Glomerular visceral epithelial cell (primary cell): ENCODE measurements around the gene TEF.
"Not testable (repeated sequence)": the region's sequence is repeated elsewhere in the genome, so short reads cannot be mapped to it uniquely, and the experiment has no call there.

Source experiments
- DNase-seq: peaks from one replicate; pipeline ENCODE4 v3.0.0-alpha.2; 2016; ENCODE audit errors: extremely low spot score

The TEF gene

DNA sequence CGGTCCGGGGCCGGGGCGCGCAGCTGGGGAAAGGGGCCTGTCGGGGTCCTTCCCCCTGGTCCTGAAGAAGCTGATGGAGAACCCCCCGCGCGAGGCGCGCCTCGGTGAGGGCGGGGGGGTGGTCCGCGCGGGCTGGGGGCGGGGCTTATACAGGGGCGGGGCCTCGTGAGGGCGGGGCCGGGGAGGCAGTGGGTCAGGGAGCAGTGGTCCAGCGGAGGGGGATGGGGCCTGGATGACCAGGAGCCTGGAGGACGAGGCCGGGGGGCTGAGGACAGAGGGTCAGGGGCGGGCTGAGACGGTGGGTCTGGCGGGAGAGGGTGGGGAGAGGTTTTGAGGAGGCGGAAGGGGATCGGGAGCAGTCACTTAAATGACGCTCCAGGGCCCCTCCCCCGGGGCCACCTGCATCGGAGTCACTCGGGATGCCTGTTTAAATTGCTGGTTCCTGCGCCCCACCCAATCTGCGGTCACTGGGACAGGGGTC, 396 bp downstream of the TEF start:
- peak; percentile 55 for DNase-seq

DNA sequence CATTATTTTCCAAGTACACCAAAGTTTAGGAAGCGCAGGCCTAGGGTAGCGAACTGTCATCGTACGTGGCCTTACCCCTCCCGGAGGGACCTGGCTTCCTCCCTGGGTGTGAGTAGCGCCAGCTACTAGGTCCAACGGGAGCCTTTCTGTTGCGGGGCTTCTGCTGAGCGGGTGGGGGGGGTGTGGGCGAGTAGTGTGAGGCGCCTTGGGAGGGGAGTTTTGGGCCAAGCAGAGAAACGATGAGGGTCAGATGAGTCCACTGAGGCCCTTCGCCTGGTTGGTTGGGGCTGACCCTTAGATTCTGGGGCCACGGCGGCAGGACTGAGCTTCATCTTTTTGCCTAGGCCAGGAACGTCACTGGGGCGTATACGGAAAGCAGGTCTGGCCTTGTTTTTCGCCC, 868 bp downstream of the TEF start:
- no peak for DNase-seq

DNA sequence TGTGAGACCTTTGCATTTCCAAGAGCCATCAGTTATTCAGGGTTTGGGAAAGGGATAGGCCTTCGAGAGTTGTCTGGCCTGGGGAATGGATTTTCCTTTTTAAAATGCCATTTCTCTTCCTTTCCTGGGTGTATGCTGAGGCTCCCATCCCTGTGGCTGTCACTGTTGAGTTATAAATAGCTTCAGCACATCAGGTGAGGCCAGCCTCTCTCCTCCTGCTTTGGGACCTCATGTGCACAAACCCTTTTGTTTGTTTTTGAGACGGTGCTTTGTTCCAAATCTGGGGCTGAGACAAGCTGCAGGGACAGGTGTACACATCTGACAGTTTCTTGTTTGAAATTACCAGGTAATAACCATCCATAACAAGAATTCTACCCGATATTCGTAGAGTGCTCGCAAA, 1.3 kb downstream of the TEF start:
- no peak for DNase-seq

DNA sequence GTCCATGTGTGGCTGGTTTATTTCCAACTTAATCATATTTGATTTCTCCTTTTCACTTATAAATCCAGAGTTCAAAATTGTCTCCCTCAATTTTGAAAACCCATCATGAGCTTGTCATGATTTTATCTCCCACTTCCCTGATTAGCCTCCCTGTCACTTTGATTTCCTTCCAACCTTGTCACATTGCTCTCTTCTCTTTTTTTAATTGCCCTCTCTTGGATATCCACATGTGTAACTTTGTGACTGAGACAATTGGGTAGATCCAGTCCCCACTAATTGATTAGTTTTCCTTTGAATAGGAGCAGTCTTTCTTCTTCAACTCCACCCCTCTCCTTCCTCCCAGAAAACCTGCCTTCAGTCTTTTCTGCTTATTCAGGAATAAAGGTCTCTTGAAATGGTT, 2.4 kb downstream of the TEF start:
- DNase-seq: no peak

DNA sequence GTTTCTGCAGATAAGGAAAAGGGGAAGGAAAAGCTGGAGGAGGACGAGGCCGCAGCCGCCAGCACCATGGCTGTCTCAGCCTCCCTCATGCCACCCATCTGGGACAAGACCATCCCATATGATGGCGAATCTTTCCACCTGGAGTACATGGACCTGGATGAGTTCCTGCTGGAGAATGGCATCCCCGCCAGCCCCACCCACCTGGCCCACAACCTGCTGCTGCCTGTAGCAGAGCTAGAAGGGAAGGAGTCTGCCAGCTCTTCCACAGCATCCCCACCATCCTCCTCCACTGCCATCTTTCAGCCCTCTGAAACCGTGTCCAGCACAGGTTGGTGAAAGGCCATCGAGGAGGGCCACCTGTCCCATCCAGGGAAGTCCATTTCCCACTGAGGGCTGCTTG, 5.6 kb downstream of the TEF start:
- DNase-seq: no peak

- DNase-seq: no peak
Measured at GRCh38 chr22:41394012-41394356, 12.2 kb downstream of the TEF start.

- no peak for DNase-seq
Measured at GRCh38 chr22:41395531-41396240, 13.9 kb downstream of the TEF start.

DNA sequence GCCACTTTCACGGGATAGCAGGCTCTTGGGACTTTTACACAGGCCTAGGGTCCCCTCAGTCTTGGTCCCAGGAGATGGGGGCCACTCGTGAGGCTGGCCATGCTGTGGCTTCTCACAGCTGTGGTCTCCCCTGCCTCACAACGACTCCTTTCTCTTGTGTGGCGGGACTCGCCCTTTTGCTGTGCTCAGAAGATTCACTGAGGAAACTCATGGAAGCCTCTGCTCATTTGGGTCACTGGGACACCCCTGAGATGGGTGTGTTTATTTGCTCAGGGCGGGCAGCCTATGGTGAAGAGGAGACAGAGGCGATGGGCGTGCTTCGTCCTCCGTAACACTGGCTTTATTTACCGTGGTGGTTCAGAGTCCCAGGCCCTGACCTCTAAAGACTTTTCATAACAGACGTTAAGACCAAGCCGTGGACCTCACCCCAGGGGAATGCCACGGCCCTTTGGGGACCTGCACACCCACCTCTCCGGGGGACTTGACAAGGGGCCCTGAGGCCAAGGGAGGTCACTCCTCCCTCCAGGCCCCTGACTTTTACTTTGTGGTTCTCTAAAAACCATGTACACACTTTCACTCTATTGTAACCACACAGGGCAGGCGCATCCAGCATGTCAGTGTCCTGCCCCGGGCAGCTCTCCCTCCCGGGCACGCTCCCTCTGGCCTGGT, 15.5 kb downstream of the TEF start:
- no peak for DNase-seq

DNA sequence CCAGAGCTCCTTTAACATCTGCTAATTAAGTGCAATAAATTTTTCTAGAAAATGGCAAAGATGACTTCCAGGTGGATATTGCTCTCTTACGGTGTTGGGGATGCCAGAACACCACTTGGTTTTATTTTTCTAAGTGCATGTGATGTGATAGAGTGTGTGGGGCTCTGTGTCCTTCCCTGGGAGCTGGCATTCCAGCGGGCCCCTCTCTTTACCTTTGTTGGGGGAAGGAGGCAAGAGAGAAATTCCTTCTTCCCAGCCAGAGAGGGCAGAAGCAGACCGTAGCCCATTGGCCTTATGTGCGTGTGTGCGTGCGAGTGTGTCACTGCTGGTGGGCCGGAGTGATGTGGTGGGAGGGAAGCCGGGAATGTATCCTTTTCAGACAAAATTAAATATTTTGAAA, 17.2 kb downstream of the TEF start:
- DNase-seq: no peak

- peak; percentile 69 for DNase-seq
Measured at GRCh38 chr22:41401781-41402648, 20.3 kb downstream of the TEF start.

DNA sequence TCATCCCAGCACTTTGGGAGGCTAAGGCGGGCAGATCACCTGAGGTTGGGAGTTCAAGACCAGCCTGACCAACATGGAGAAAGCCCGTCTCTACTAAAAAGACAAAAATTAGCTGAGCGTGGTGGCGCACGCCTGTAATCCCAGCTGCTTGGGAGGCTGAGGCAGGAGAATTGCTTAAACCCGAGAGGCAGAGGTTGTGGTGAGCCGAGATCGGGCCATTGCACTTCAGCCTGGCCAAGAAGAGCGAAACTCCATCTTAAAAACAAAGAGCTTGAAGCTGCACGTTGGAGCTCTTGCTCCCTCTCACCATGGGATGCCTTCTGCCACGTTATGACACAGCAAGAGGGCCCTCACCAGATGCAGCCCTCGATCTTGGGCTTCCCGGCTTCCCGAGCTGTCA, 21.1 kb downstream of the TEF start:
- not testable (repeated sequence) for DNase-seq

DNA sequence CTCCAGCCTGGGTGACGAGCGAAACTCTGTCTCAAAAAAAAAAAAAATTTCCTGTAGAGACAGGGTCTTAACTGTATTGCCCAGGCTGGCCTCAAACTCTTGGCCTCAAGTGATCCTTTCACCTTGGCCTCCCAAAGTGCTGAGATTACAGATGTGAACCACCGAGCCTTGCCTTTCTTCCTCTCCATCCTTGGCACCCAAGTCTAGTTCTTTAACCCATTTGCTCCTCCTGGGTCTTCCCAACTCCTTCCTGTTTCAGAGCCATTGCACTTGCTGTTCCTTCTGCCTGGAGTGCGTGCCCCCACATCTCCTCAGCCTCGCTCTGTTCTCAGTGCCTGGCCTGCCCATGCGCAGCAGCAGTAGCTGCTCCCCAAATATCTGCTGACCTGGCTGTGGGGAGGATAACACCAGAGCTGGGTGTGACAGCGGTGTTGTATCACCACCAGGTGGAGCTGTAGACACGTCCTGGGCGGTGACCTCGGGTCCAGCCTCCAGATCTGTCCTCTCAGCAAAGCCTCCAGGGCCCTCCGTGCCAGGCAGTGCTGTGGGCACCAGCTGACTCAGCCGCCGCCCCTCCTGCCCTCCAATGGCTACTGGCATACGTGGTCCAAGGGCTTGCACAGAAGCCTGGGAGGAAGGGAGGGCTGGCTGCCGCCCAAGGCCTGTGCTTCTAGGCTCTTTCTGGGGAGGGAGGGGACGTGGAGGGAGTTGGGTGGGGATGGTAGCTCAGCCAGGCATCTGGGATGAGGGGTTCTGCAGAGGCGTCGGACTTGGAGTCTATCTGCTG, 22.0 kb downstream of the TEF start:
- peak; percentile 90 for DNase-seq

DNA sequence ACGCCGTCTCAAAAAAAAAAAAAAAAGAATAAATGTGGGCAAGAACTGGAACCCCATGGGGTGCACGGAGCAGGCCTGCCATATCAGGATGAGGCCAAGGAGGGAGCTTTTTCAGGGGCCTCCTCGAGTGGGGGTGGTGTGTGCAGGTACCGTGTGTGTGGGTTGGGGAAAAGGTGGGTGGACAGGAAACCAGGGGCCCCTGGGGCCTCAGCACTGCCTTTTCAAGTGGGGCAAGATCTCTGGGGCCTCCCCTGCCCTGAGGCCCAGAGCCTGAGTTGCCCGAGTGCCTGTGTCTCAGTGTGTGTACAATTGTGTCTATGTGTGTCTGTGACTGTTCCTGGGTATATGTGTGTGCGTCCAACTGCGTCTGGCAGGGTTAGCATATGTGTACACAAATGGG, 23.8 kb downstream of the TEF start:
- no peak for DNase-seq

DNA sequence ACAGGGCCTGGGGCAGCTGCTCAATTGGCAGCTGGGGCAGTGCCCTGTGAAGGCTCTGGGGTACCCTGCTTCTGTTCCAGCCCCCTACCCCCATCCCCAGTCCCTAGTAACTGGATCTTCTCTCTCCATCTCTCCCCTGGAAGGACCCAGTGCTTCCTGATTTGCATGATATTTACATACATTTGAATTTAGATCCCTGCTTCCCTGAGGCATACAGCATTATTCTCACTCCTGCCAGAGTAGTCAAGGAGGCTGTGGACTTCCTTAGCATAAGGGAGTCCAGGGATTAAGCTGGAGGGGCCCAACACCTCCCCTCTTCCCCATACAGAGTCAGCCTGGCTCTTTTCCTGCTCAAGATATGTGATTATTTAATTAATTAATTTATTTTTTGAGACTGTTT, 24.7 kb downstream of the TEF start:
- DNase-seq: no peak

DNA sequence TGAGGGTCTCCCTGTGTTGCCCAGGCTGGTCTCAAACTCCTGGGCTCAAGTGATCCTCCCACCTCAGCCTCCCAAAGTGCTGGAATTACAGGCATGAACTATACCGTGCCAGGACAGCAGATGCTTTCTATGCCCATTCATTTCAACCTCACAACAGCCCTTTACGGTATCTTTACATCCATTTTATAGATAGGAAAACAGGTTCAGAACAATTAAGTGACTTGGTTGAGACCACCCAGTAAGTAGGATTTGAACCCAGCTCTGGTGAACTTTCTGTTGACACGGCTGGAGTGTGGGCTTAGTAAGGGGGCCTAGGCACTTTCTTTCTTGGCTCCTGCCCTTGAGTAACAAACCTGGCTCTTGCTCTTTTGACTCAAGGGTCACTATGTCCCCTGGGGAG, 25.7 kb downstream of the TEF start:
- no peak for DNase-seq

GRCh38 chr22:41408665-41409064, 26.9 kb downstream of the TEF start:
- no peak for DNase-seq

GRCh38 chr22:41410311-41410751, 28.6 kb downstream of the TEF start:
- no peak for DNase-seq

- DNase-seq: no peak
Measured at GRCh38 chr22:41411021-41411851, 29.5 kb downstream of the TEF start.

GRCh38 chr22:41415554-41415953, 33.8 kb downstream of the TEF start:
- DNase-seq: no peak

- DNase-seq: peak; percentile 51
Measured at GRCh38 chr22:41417622-41418390, 36.1 kb downstream of the TEF start.
